ENCODE results near the gene MIAT.

The MIAT gene

GRCh38 chr22:26672590-26673468 lies 15.4 kb downstream of the MIAT start:
- Histone ChIP-seq H3K27ac (ENCODE audit: low read depth, low read length) (peak overlapping the region; percentile 93), H4K20me1 (ENCODE audit: low read depth, low read length) (no peaks in the 10 kb centered on the region), H3K4me3 (ENCODE audit: insufficient read depth, low read length, poor library complexity, severe bottlenecking) (peak overlapping the region; percentile 85), H3K36me3 (ENCODE audit: low read length) (no peaks in the 10 kb centered on the region), H3K9ac (ENCODE audit: low read length) (peak overlapping the region; percentile 83), H3K9me3 (ENCODE audit: insufficient read depth, low read length) (no peaks in the 10 kb centered on the region), H2AFZ (ENCODE audit: low read depth, low read length, severe bottlenecking) (peak overlapping the region; percentile 8), H3K4me2 (ENCODE audit: low read depth, low read length, poor library complexity, severe bottlenecking) (peak overlapping the region; percentile 96), H3K27me3 (ENCODE audit: low read length) (no peaks in the 10 kb centered on the region), H3F3A (ENCODE audit: insufficient read depth) (peaks cover 37% of the 10 kb centered on the region), H3K9me2 (replicated peaks; ENCODE audit: insufficient read depth, low read length) (no peaks in the 10 kb centered on the region), H3K79me2 (ENCODE audit: insufficient read depth, low read length) (peaks cover 42% of the 10 kb centered on the region)
- TF ChIP-seq CTCF (IDR thresholded peaks at IDR 0.05; ENCODE audit: insufficient read depth, low read length, poor library complexity, severe bottlenecking) (peak; percentile 24), EZH2phosphoT487 (conservative IDR thresholded peaks at IDR 0.05; ENCODE audit: low read length) (no peak)

- Histone ChIP-seq H3K36me3 (ENCODE audit: low read length) (no peaks in the 10 kb centered on the region), H4K20me1 (ENCODE audit: low read depth, low read length) (no peaks in the 10 kb centered on the region), H3K27ac (ENCODE audit: low read depth, low read length) (peak overlapping the region; percentile 93), H3F3A (ENCODE audit: insufficient read depth) (peaks cover 37% of the 10 kb centered on the region), H3K4me2 (ENCODE audit: low read depth, low read length, poor library complexity, severe bottlenecking) (peak overlapping the region; percentile 96), H3K9ac (ENCODE audit: low read length) (peak overlapping the region; percentile 83), H3K9me3 (ENCODE audit: insufficient read depth, low read length) (no peaks in the 10 kb centered on the region), H3K27me3 (ENCODE audit: low read length) (no peaks in the 10 kb centered on the region), H3K79me2 (ENCODE audit: insufficient read depth, low read length) (peaks cover 45% of the 10 kb centered on the region), H3K9me2 (replicated peaks; ENCODE audit: insufficient read depth, low read length) (no peaks in the 10 kb centered on the region), H2AFZ (ENCODE audit: low read depth, low read length, severe bottlenecking) (no peak overlapping the region), H3K4me3 (ENCODE audit: insufficient read depth, low read length, poor library complexity, severe bottlenecking) (peak overlapping the region; percentile 85)
- TF ChIP-seq EZH2phosphoT487 (conservative IDR thresholded peaks at IDR 0.05; ENCODE audit: low read length): no peak
- TF ChIP-seq CTCF (IDR thresholded peaks at IDR 0.05; ENCODE audit: insufficient read depth, low read length, poor library complexity, severe bottlenecking): no peak
These were observed 16.1 kb downstream of the MIAT start for GRCh38 chr22:26673486-26673885.

- no peak for TF ChIP-seq CTCF (IDR thresholded peaks at IDR 0.05; ENCODE audit: insufficient read depth, low read length, poor library complexity, severe bottlenecking)
- TF ChIP-seq EZH2phosphoT487 (conservative IDR thresholded peaks at IDR 0.05; ENCODE audit: low read length): no peak
- Histone ChIP-seq H2AFZ (ENCODE audit: low read depth, low read length, severe bottlenecking) (no peak overlapping the region), H3K27ac (ENCODE audit: low read depth, low read length) (peak overlapping the region; percentile 93), H3K27me3 (ENCODE audit: low read length) (no peaks in the 10 kb centered on the region), H3K9me2 (replicated peaks; ENCODE audit: insufficient read depth, low read length) (no peaks in the 10 kb centered on the region), H3K4me2 (ENCODE audit: low read depth, low read length, poor library complexity, severe bottlenecking) (peak overlapping the region; percentile 96), H4K20me1 (ENCODE audit: low read depth, low read length) (no peaks in the 10 kb centered on the region), H3K9me3 (ENCODE audit: insufficient read depth, low read length) (no peaks in the 10 kb centered on the region), H3K9ac (ENCODE audit: low read length) (peak overlapping the region; percentile 83), H3K4me3 (ENCODE audit: insufficient read depth, low read length, poor library complexity, severe bottlenecking) (peak overlapping the region; percentile 85), H3F3A (ENCODE audit: insufficient read depth) (peaks cover 37% of the 10 kb centered on the region), H3K36me3 (ENCODE audit: low read length) (no peaks in the 10 kb centered on the region), H3K79me2 (ENCODE audit: insufficient read depth, low read length) (peaks cover 53% of the 10 kb centered on the region)
These were observed 17.1 kb downstream of the MIAT start for GRCh38 chr22:26674211-26675190.
